Forelimb muscle (tissue), 1 donor: ENCODE data around the gene TMEM61. TPM values are rescaled to one million over a fixed set of nuclear protein-coding genes. Genes with fewer than 3 reads are reported as not detected.
"Not testable (repeated sequence)": the region's sequence is repeated elsewhere in the genome, so short reads cannot be mapped to it uniquely, and the experiment has no call there.

Experiments
- DNase-seq: peaks from one replicate; pipeline ENCODE4 v3.0.0-alpha.2; 2013; ENCODE audit warnings: low read depth
- polyA plus RNA-seq: library from polyadenylated mRNA; unstranded; fragments of 120-200 nt; gene quantifications from one replicate; pipeline ENCODE4 v1.2.1, GENCODE V29; 2013; ENCODE audit not compliant: insufficient read length

Gene TMEM61
- not detected for polyA plus RNA-seq

DNA sequence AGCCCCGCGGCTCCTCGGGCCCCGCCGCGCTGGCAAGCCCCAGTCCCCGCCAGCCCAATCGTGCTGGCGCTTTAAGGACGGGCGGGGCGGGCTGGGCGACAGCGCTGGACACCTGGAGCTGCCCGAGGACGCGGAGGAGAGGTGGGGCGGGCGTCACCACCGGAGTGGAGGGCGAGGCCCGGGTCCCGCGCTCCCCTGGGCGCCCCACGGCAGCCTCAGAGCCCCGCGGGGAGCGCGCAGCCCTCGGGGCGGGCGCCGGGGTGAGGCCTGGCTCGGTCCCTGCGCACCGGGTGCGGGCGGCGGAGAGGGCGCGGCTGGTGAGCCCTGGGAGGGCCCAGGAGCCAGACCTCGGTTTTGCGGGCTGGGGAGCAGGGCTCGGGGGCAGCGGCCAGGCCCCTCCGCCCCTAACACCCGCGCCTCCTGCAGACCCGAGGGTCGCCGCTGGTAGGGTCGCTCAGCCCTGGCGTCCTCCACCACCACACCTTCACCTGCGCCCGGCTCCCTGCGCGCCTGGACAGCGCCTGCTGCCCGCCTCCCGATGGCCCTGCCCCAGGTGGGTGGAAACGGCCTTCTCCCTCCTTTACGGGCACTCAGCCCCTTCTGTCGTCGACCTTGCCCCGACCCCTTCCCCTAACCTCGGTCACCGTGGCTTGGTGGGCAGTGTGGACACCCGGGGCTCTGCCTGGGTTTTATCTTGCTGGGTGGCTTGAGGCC, at the start of gene TMEM61:
Gene TMEM61 (plus strand): TSS at position 101 of the 714 bp plus-strand sequence. CDS start 438 bp downstream, at position 539.
- DNase-seq = no peak

DNA sequence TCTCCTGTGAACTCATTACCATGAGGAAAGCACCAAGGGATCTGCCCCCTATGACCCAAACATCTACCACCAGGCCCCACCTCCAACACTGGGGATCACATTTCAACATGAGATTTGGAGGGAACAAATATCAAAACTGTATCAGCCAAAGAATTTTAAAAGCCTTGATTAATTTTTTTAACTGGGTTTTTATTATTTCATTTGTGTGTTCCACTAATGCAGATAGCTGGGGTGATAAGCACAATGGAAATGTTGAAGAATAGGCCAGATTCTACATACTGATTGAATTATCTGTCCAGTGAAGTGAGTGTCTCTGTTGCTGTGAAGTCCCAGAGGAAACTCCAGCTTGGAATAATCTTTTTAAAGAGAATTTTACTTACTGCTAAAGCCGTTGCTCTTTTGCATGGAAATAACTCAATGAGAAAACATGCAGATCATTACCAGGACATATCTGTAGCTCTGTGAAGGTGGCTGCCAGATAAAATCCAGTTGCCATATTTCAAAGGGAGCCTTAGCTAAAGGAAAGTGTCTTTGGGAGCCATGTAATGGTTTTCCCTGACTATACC, 49.1 kb upstream of the TMEM61 start:
- DNase-seq = no peak

DNA sequence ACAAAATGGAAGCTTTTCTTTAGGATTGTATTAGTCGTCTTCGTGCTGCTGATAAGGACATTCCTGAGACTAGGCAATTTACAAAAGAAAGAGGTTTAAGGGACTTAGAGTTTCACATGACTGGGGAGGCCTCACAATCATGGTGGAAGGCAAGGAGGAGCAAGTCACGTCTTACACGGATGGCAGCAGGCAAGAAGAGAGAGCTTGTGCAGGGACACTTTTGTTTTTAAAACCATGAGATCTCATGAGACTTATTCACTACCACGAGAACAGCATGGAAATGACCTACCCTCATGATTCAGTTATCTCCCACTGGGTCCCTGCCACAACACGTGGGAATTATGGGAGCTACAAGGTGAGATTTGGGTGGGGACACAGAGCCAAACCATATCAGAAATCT, 46.3 kb upstream of the TMEM61 start:
- DNase-seq = not testable (repeated sequence)

DNA sequence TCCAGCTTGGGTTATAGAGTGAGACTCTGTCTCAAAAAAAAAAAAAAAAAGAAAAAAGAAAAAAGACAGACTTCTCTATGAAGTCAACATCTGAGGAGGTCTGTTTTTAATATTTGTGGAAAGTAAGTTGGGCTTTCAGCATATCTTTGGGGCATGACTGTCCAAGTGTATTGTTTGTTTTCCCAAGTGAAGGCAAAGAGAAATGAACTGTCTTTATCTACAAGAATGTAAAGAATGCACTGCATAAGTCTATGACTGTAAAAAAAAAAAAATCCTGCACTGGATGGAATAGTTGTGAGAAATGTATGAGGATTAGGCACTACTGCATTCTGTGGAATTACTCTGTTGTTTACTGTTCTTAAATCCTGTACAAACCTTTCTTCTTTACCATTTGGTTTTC, 45.6 kb upstream of the TMEM61 start:
- DNase-seq = no peak

DNA sequence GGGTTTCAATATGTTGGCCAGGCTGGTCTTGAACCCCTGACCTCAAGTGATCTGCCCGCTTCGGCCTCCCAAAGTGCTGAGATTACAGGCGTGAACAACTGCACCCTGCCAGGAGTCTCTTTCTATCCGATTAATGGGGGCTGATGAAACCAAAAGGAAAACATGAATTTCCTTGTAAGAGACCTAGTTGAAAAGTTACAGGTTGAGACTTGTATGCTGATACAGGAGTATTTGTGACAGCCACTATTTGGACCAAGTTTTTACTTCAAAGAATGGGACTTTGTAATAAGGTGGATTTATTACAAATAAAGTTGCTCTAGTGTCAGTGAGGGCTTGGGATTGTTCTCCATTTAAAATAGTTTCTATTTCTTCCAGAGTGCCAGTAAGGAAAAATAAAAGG, 43.6 kb upstream of the TMEM61 start:
- DNase-seq = no peak

DNA sequence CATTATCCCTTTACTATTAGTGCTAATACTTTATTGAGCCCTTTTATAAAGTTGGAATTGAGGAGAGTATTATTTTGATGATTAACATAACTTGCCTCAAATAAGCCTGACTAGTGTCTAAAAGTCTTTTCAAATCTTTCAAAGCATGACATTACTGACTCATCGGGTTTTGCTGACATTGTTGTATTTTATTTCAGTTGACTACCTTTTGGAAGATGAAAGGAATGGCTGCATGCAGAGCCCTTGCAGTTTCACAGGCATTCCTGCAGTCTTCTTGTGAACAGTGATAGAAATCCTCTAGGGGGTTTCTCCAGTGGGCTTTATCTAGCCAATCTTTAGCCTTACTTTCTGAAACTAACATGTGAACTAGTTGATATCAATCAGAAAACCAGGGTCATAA, 43.0 kb upstream of the TMEM61 start:
- no peak for DNase-seq

DNA sequence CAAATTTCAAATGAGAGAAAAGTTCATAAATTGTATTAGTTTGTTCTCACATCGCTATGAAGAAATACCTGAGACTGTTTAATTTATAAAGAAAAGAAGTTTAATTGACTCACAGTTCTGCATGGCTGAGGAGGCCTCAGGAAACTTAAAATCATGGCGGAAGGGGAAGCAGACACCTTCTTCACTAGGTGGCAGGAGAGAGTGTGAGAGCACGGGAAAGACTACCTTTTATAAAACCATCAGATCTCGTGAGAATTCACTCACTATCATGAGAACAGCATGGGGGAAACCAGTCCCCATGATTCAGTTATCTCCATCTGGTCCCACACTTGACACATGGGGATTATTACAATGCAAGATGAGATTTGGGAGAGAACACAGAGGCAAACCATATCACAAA, 41.5 kb upstream of the TMEM61 start:
- DNase-seq = not testable (repeated sequence)

DNA sequence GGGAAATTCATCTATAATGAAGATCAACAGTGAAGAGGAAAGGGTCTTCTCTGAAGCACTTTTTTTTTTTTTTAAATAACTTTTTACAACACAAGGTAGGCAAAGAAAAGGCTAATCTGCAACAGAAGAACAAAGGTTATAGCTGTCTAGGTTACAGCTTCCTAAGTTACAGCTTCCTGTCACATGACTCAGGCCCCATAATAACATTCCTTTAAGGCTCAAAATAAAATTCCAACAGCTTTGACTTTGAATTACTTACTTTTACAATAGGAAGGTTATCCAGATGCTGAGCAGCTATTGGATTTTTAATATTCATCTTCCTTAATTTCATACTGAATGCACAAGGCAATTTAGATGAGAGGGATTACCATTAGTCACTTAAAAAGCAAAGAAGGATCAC, 40.4 kb upstream of the TMEM61 start:
- DNase-seq = no peak

DNA sequence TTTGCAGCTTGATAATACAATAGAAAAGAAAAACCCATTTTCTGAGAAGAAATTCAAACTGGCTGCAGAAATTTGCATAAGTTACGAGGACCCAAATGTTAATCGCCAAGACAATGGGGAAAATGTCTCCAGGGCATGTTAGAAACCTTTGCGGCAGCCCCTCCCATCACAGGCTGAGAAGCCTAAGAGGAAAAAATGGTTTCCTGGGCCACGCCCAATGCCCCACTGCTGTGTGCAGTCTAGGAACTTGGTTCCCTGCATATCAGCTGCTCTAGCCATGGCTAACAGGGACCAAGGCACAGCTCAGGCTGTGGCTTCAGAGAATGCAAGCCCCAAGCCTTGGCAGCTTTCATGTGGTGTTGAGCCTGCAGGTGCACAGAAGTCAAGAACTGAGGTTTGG, 37.5 kb upstream of the TMEM61 start:
- DNase-seq = no peak

DNA sequence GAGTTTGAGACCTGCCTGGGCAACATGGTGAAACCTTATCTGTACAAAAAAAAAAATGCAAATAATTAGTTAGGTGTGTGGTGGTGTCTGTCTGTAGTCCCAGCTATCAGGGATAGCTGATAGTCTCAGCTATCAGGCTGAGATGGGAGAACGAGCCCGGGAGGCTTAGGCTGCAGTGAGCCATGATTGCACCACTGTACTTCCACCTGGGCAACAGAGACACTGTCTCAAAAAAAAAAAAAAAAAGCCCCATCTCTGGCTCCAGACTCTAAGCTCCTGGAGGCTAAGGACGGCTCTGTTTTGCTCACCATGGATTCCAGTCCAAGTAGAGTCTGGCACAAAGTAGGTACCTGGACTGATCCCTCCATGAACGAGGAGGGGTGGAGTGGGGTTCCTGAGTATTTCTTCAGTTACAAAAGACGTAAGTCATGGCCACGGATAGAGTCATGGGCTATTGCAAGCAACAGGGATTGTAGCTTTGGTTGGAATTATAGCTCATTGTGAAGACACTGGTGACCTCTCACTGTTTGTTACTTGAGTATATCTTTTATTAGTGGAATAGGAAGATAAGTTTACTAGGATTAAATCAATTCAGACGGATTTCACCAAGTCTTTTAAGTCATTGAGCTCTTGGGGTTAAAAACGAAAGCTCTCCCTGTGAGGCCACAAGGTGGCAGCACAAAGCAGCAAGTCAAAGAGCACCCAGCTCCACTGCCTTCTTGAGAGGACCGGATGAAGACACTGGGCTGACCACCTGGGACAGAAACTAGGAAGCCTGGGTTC, 35.6 kb upstream of the TMEM61 start:
- no peak for DNase-seq

DNA sequence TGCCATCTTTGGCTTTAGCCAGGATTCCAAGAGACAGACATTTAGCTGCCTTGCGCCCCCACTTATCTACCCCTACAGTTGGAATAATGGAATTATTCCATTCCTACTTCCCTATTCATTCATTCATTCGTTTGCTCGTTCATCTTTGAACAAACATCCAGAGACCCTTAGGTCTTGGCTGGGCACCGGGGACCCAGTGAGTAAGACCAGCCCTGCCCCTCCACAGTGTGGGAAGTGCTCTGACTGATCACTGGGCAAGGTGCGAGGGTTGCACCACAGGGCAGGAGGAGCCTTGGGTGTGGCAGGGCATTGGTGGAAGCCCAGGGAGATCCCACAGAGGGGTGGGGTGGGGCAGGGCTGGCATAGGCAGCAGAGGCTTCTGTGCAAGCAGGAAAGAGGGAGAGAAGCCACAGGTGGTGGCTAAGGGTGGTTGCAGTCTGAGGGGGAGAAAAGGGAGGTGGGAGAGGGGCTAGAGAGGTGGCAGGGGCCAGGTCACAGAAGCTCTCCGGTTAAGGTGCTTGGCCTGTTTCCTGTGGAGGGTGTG, 35.0 kb upstream of the TMEM61 start:
- DNase-seq = no peak

DNA sequence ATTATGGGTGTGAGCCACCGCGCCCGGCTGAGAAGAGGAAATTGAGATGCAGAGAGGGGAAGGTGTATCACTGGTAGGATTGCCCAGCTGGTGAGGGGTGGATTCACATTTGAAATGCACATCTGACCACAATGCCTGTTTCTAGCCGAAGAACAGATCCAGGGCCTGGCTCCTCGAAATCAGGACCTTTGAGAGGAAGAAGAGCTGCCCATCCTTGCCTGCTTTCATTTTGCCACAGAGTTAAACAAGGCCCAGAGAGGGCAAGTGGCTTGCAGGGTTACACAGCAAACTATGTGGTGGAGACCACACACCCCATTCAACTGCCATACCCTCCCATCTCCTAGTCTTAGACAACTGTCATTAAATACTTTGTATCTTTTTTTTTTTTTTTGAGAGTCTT, 32.9 kb upstream of the TMEM61 start:
- no peak for DNase-seq

DNA sequence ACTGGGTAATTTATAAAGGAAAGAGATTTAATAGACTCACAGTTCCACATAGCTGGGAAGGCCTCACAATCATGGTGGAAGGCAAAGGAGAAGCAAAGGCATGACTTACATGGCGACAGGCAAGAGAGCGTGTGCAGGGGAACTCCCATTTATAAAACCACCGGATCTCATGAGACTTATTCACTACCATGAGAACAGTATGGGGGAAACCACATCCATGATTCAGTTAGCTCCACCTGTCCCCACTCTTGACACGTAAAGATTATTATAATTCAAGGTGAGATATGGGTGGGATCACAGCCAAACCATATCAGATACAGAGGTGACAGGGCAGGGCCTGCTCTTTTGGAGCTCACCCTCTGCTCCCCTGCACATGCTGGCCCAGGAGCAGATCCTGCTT, 31.4 kb upstream of the TMEM61 start:
- no peak for DNase-seq

DNA sequence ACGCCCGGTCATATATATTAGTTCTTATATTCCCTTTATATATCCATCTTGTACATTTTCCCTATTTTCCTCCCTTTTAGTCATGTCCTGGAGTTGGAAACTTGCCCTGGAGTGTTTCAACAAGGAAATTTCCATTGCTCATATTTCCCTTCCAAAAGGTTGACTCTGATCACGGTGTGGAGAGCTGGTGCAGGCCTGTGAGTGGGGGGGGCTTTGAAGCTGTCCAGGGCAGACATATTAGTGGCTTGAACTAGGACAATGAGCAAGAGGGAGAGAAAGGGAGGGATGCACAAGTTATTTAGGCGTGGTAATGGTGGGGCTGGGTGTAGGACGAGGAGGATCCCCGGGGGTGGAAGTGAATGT, 30.4 kb upstream of the TMEM61 start:
- DNase-seq = peak; percentile 60

DNA sequence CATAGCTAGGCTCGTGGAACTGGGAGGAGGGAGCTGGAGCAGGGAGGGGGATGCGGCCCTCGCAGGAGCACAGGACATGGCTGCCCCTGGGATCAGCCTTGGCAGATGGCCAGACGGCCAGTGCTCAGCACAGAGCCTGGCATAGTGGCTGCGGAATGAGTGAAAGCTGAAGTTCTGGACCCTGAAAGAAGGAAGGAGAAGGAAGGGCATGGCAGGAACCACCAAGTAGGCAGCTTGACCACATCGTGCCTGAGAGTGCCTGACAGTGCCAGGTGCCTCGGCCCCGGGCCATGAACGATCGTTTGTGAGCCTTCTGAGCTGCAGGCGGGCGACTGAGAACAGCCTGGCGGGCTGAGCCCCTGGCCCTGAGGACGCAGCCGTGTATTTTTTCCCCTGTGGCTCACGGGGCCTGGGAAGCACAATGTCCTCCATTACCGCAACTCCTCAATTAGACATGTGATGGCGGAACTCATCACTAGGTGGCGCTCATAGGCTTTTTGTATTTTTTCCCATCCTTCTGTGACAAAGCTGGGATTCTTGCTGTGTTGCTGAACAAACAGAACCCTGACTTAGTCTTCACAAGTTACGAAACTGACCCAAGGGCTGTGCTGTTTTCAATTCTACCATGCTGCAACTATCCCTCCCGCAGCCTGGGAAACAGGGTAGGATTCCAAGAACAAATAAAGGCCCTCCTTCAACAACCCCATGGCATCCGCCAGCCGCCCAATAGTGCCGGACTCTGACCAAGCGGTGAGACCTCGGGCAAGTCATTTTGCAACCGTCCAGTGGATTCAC, 29.9 kb upstream of the TMEM61 start:
- DNase-seq = peak; percentile 62

DNA sequence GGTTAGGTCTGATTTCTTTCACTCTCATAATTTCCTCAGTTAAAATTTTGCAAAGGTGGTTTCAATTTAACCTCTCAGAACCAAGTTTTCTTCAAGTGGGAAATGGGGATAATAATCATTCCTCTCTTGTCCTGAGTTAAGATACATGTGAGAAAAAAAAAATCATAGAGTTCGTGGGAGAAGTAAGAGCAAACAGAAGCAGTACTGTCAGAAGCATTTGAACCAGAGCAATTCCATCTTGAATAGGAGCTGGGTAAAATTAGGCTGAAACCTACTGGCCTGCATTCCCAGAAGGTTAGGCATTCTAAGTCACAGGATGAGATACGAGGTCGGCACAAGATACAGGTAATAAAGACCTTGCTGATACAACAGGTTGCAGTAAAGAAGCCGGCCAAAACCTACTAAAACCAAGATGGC, 28.6 kb upstream of the TMEM61 start:
- no peak for DNase-seq

DNA sequence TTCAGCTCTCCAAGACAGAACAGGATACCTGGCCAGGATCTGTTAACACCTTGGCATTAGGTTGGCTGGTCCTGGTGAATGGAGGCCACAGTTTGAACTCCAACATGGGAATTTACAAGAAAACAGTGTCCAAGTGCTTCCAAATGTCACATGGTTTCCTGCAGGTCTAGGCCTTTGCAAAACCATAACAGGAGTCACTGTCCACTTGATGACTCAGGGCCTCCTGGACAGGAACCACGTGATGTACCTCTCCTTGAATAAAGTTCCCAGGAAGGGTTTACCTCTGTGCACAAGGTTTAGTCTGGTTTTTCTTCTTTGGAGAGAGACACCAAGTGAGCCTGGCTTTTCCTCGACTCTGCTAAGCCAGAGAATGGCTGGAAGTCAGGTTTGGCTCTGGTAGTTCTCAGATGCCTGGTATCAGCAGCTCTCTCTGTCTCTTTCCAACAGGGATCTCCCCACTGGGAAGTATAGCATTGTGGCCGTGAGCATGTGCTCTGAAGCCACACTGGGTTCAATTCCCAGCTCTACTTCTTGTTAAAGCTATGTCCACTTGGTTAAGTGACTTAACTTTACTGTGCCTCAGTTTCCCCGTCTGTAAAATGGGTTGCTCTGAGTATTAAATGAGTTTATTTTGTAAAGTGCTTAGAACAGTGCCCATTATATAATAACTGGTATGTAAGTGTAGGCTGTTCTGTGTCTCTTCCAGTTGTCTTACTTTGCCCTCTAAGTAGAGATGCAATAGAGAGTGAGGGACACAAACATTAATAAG, 27.3 kb upstream of the TMEM61 start:
- no peak for DNase-seq

DNA sequence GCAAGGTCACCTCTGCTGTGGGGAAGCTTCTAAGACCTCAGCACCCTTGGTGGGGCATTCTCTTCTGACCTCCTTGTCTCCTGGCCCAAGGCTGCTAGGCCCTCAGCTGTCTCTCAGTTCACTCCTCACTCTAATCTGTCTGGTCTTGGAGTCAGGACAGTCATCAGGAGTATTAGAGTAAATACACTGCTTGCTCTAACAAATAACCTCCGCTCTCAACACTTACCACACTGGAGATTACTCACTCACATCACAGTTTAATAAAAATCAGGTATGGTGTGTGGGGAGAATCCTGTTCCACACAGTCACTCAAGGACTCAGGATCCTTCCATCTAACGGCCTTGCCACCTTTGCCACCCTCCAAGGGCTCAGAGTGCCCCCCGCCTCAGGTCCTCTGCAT, 26.6 kb upstream of the TMEM61 start:
- no peak for DNase-seq

DNA sequence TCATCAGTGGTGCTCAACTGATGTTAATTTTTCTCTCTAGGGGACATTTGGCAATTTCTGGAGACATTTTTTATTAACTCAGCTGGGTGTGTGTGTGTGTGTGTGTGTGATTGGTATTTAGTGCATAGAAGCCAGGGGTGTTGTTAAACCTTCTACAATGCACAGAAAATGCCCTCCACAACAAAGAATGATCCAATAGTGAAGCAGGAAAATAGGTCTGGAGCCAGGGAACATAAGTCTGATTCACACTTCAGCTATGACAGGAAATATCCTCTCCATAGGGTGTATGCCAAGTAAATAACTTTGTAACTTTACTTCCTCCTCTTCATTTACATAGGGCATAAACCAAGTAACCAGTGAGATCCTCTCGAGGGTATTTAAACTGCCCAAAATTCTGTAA, 25.1 kb upstream of the TMEM61 start:
- DNase-seq = no peak

DNA sequence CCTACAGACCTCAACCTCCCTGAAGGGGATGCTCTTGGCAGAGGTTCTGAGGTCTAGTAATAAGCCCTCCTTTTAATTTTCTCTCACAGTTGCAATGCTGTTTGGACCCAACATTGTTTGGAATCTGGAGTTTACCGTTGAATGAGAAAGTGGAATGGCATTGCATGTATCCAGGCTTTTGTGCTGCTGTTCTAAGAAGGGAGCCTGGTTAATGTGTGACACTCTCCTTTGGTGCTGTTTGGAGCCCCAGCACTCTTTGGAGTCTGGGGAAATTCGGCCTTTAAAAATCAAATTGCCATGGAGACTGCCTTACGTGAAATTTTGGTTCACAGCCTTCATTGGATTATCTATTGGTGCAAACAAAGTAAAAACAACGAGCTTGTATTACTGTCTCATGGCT, 23.7 kb upstream of the TMEM61 start:
- no peak for DNase-seq

DNA sequence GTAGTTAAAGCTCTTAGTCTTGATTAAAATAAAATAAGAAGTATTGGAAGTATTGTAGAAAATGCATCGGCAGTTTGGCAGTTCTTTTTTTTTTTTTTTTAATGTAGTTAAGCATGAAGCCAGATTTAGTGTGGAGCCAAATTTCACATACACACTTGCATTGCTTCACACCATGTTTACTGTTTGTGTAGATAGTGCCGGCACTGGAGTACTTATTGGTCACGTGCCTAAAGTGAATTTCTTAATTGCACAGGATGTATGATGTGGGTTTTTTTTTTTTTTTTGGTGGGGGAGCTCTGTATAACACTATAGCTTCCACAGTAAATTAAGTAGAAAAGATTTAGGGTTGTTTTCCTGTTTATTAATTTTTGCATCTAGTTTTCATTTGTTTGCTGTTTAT, 21.2 kb upstream of the TMEM61 start:
- DNase-seq = no peak
